ENCODE data around the gene TBCEL. TPM values are rescaled to one million over a fixed set of nuclear protein-coding genes. Genes with fewer than 3 reads are reported as not detected.

TBCEL gene
- total and polyA plus RNA-seq, 2 donors (not counting 3 experiments of a cell fraction or from before 2014, with no cell fraction given), result 5.6 to 19.5 TPM

DNA sequence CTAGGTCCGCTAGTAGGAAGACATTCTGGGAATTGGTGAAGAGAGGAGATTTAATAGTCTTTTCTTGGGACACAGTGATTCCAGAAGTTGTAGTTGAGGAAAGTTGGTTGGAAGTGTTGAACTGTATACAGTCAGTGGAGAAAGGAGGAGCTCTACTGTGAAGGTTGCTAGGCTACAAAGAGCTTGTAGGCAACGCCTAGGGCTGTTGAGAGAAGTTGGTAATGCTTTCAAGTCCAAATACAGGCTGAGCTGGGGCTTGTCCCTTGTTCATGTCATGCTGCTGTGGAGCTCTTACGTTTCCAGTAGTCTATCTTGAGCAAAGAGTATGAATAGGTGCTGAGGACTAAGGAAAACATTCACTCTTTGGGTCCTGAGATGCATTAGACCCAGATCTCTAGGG, 1.1 kb downstream of the TBCEL start:
- POLR2A ChIA-PET, result no interaction called here
- FAIRE-seq (no peak), DNase-seq (ENCODE audit: low read depth, low spot score) (no peak)
- H3K36me3 ChIP-seq (ENCODE audit: control insufficient read depth in 2 of 2, extremely low read depth in 1 of 2, insufficient read depth in 2 of 2, low read length in 2 of 2), result no peaks in the 10 kb centered on the region
- no peak overlapping the region for H3K27ac ChIP-seq (ENCODE audit: insufficient read depth, low read depth, low read length)
- peak overlapping the region in 2 of 3 experiments; percentile 56 to 95 for H3K4me3 ChIP-seq (replicated peaks in 1 of 3; ENCODE audit: insufficient read depth in 1 of 3, low read depth in 1 of 3, low read length in 3 of 3)
- intact Hi-C loops (cut with micrococcal nuclease) (loop anchor here (2.0 kb wide), 1 partner anchor 14 kb away; no protein-coding TSS in a partner anchor), dilution Hi-C loops (cut with MboI; ENCODE audit: extremely low pct_ligation_motif_present, low sequenced_read_pairs) (no loop called here)
- H3K9me1 ChIP-seq (replicated peaks; ENCODE audit: control insufficient read depth, extremely low read depth, insufficient read depth, low read length), result no peaks in the 10 kb centered on the region
- CTCF ChIA-PET, result interaction anchor here (0.7 to 2.0 kb wide), 7 partner anchors 10 to 340 kb away, joined by 3 to 6 read pairs (median 3); no protein-coding TSS in a partner anchor
- BruUV-seq (replicated peaks), result no TSS peak
- no peaks in the 10 kb centered on the region for H3K27me3 ChIP-seq (ENCODE audit: control insufficient read depth in 2 of 2, insufficient read depth in 2 of 2, low read length in 2 of 2)
- peaks cover 20% of the 10 kb centered on the region for H3K79me2 ChIP-seq (ENCODE audit: control insufficient read depth, insufficient read depth, low read length)
- H3K9ac ChIP-seq (replicated peaks; ENCODE audit: extremely low read depth, insufficient read depth, low read length), result no peak overlapping the region
- H3K9me3 ChIP-seq (replicated peaks; ENCODE audit: control insufficient read depth, insufficient read depth, low read length), result no peaks in the 10 kb centered on the region
- H2AFZ ChIP-seq (ENCODE audit: low read depth, low read length), result no peak overlapping the region
- H3K4me2 ChIP-seq (ENCODE audit: insufficient read depth, low read length), result peak overlapping the region; percentile 49
- peaks cover 2% of the 10 kb centered on the region for H4K20me1 ChIP-seq (replicated peaks; ENCODE audit: control insufficient read depth, extremely low read depth, insufficient read depth, low read length)
- H3K4me1 ChIP-seq (ENCODE audit: control insufficient read depth, extremely low read depth, insufficient read depth, low read length), result peaks cover 7% of the 10 kb centered on the region
- TF ChIP-seq EZH2 (IDR thresholded peaks at IDR 0.05; ENCODE audit: borderline replicate concordance, low read depth, low read length, severe bottlenecking) (no peak), POLR2A (IDR thresholded peaks at IDR 0.05; ENCODE audit: low read depth, low read length) (no peak), CTCF (IDR thresholded peaks at IDR 0.05; ENCODE audit: extremely low read depth in 1 of 2, insufficient read depth in 1 of 2, low read depth in 1 of 2, low read length in 2 of 2) (no peak), FOS (IDR thresholded peaks at IDR 0.05; ENCODE audit: borderline replicate concordance, insufficient read depth, low read length) (no peak), MAX (IDR thresholded peaks at IDR 0.05; ENCODE audit: insufficient read depth, insufficient read length) (no peak), GATA2 (IDR thresholded peaks at IDR 0.05; ENCODE audit: insufficient read depth, insufficient read length, low read depth, low read length) (no peak), MYC (IDR thresholded peaks at IDR 0.05; ENCODE audit: low read depth, low read length) (no peak), POLR2AphosphoS5 (IDR thresholded peaks at IDR 0.05; ENCODE audit: insufficient read depth, low read depth, low read length) (no peak), JUN (IDR thresholded peaks at IDR 0.05; ENCODE audit: borderline replicate concordance, insufficient read depth, insufficient read length, low read depth) (no peak)

Measured in endothelial cell of umbilical vein (primary cell).